HL-60/S4 (cell line): ENCODE measurements around the gene RBM24.

Source experiments
- in situ Hi-C: fragments of 300-500 bp; cut with MboI; formaldehyde crosslinking; loops from 2 replicates; pipeline ENCODE4 v1.14.3; 2022; ENCODE audit warnings: low sequenced_read_pairs

RBM24 gene

GRCh38 chr6:17281100-17281496, at the start of gene RBM24:
RBM24 (plus strand) TSS chr6:17281361; CDS start chr6:17281582, 221 bp downstream.
- in situ Hi-C loops = no loop called here

GRCh38 chr6:17233531-17233930, 47.6 kb upstream of the RBM24 start:
- in situ Hi-C loops = no loop called here

- in situ Hi-C loops = no loop called here
These were observed 43.9 kb upstream of the RBM24 start for GRCh38 chr6:17237246-17237645.

- in situ Hi-C loops = no loop called here
These were observed 41.9 kb upstream of the RBM24 start for GRCh38 chr6:17239260-17239659.

- in situ Hi-C loops = no loop called here
These were observed 40.2 kb upstream of the RBM24 start for GRCh38 chr6:17240803-17241500.

GRCh38 chr6:17242087-17242486, 39.1 kb upstream of the RBM24 start:
- in situ Hi-C loops = no loop called here

- in situ Hi-C loops = no loop called here
These were observed 30.9 kb upstream of the RBM24 start for GRCh38 chr6:17250237-17250636.

GRCh38 chr6:17251953-17252352, 29.2 kb upstream of the RBM24 start:
- in situ Hi-C loops = no loop called here

GRCh38 chr6:17258749-17259148, 22.4 kb upstream of the RBM24 start:
- in situ Hi-C loops = no loop called here

- in situ Hi-C loops = no loop called here
These were observed 15.6 kb upstream of the RBM24 start for GRCh38 chr6:17265570-17265969.

- in situ Hi-C loops = no loop called here
These were observed 13.6 kb upstream of the RBM24 start for GRCh38 chr6:17267566-17267965.

GRCh38 chr6:17268114-17268513, 13.0 kb upstream of the RBM24 start:
- in situ Hi-C loops = no loop called here

- in situ Hi-C loops = no loop called here
These were observed 11.3 kb upstream of the RBM24 start for GRCh38 chr6:17269840-17270239.

- in situ Hi-C loops = no loop called here
These were observed 9.5 kb upstream of the RBM24 start for GRCh38 chr6:17271628-17272027.

GRCh38 chr6:17276766-17277165, 4.4 kb upstream of the RBM24 start:
- in situ Hi-C loops = no loop called here

GRCh38 chr6:17277256-17277655, 3.9 kb upstream of the RBM24 start:
- in situ Hi-C loops = no loop called here

GRCh38 chr6:17278289-17279063, 2.7 kb upstream of the RBM24 start:
- in situ Hi-C loops = no loop called here

- in situ Hi-C loops = no loop called here
These were observed 1.0 kb upstream of the RBM24 start for GRCh38 chr6:17280138-17280537.

GRCh38 chr6:17280552-17281090, 540 bp upstream of the RBM24 start:
- in situ Hi-C loops = no loop called here

- in situ Hi-C loops = no loop called here
These were observed 628 bp downstream of the RBM24 start for GRCh38 chr6:17281497-17282481.

GRCh38 chr6:17283074-17283473, 1.9 kb downstream of the RBM24 start:
- in situ Hi-C loops = no loop called here
